Measurements from ENCODE around the gene MED27. TPM values are rescaled to one million over a fixed set of nuclear protein-coding genes. Genes with fewer than 3 reads are reported as not detected.

The MED27 gene
- total RNA-seq, 4 donors from 2014 or later = 12.9 to 21.8 (median 20.0) TPM

- no peak for DNase-seq (ENCODE audit: extremely low spot score)
- no peaks in the 10 kb centered on the region for H3K36me3 ChIP-seq
- no peak overlapping the region for H3K27ac ChIP-seq (replicated peaks in 1 of 4)
- intact Hi-C loops (cut with DNase I) = no loop called here
- no peak overlapping the region for H3K4me3 ChIP-seq
- TF ChIP-seq POLR2A (IDR thresholded peaks at IDR 0.05; ENCODE audit: low read depth) = no peak
- TF ChIP-seq POLR2AphosphoS5 (IDR thresholded peaks at IDR 0.05) = no peak
- no peak for TF ChIP-seq CTCF (IDR thresholded peaks at IDR 0.05)
- no peak for TF ChIP-seq EP300 (IDR thresholded peaks at IDR 0.05)
- peaks cover 0 to 97% (median 7%) of the 10 kb centered on the region in 4 donors for H3K27me3 ChIP-seq
- H3K4me1 ChIP-seq = peaks cover 0 to 9% (median 2%) of the 10 kb centered on the region in 4 donors
- H3K9me3 ChIP-seq = no peaks in the 10 kb centered on the region
- 85% methylated on average over 11 of the region's 11 CpGs for WGBS
Observed at GRCh38 chr9:131811405-131811804, 268.3 kb downstream of the MED27 start.

- Histone ChIP-seq H3K4me1 (peaks cover 0 to 9% (median 2%) of the 10 kb centered on the region in 4 donors), H3K27ac (replicated peaks in 1 of 4) (no peak overlapping the region), H3K9me3 (no peaks in the 10 kb centered on the region), H3K27me3 (peaks cover 0 to 98% (median 7%) of the 10 kb centered on the region in 4 donors), H3K36me3 (no peaks in the 10 kb centered on the region), H3K4me3 (no peak overlapping the region)
- DNase-seq (ENCODE audit: extremely low spot score) = no peak
- intact Hi-C loops (cut with DNase I) = no loop called here
- TF ChIP-seq POLR2AphosphoS5 (IDR thresholded peaks at IDR 0.05) = no peak
- TF ChIP-seq EP300 (IDR thresholded peaks at IDR 0.05) = no peak
- no peak for TF ChIP-seq POLR2A (IDR thresholded peaks at IDR 0.05; ENCODE audit: low read depth)
- TF ChIP-seq CTCF (IDR thresholded peaks at IDR 0.05) = no peak
- WGBS = 66% methylated on average over 10 of the region's 23 CpGs
Observed at GRCh38 chr9:131810351-131811170, 269.1 kb downstream of the MED27 start.

Other genes with a start within 250 kb of the MED27 start
- 1 to 10 TPM; 1.5 to 6.6 (median 4.3) TPM for gene NTNG2, start 82.2 kb upstream of the MED27 start, total RNA-seq